Karpas-422 (cell line): ENCODE results near the gene TMEM235. TPM values are rescaled to one million over a fixed set of nuclear protein-coding genes. Genes with fewer than 3 reads are reported as not detected.

ENCODE experiments used
- small RNA-seq: library from RNA; depleted of rRNA; stranded (forward); fragments of <200 nt; gene quantifications from one replicate; pipeline ENCODE3, GENCODE V24; 2014
- total RNA-seq: library from RNA; depleted of rRNA; stranded (reverse); fragments of >200 nt; shearing (Covaris generic); gene quantifications from 2 replicates; pipeline ENCODE4 v1.2.3, GENCODE V29; 2014; ENCODE audit warnings: low replicate concordance; rRNA removed

The TMEM235 gene
- total RNA-seq, 1 experiment from 2014 or later: not detected

Small RNAs within 50 kb of the gene (small RNA-seq; reads per million reads assigned to genes)
- not detected for gene AC087645.1

Other genes starting within 250 kb of the TMEM235 start
- gene TMC6, start 102.9 kb upstream of the TMEM235 start, total RNA-seq: 70.7 and 179 TPM in 2 replicates
- 57.9 and 113 TPM in 2 replicates for gene TMC8, start 100.9 kb upstream of the TMEM235 start, total RNA-seq
- gene C17orf99, start 85.2 kb upstream of the TMEM235 start, total RNA-seq: not detected in 2 replicates
- gene SYNGR2, start 63.0 kb upstream of the TMEM235 start, total RNA-seq: 31.9 and 33.6 TPM in 2 replicates
- gene TK1, start 44.6 kb upstream of the TMEM235 start, total RNA-seq: 22.7 and 48.0 TPM in 2 replicates
- gene AFMID, start 44.3 kb upstream of the TMEM235 start, total RNA-seq: 94.3 and 104 TPM in 2 replicates
- gene BIRC5, start 17.4 kb upstream of the TMEM235 start, total RNA-seq: 45.4 and 46.8 TPM in 2 replicates
- gene SOCS3, start 128.4 kb downstream of the TMEM235 start, total RNA-seq: not detected in 2 replicates
- 15.9 and 33.3 TPM in 2 replicates for gene PGS1, start 147.0 kb downstream of the TMEM235 start, total RNA-seq